A549 (cell line): Measurements from ENCODE around the gene HTRA3. TPM values are rescaled to one million over a fixed set of nuclear protein-coding genes. Genes with fewer than 3 reads are reported as not detected.
A peak's percentile ranks its signal among the peaks of the same experiment; 100 is the strongest.

Source experiments
- ATAC-seq, 2 experiments: fragments of 200-7000 bp in 1 of 2; fragments of >200 bp in 1 of 2; cut with Nextera tagmentation in 1 of 2; cut with Tn5 transposase in 1 of 2; 3 replicates each; pipeline versions ENCODE4 v1.8.0 to v1.9.1; 2018 to 2020; ENCODE audit warnings: mild to moderate bottlenecking in 1 of 2, moderate library complexity in 1 of 2
- CTCF ChIA-PET: fragments of 300-600 bp; sonication (Branson Sonifier 250); formaldehyde crosslinking; extraction: SDS; loops from one replicate; lab custom pipeline; 2021; ENCODE audit warnings: antibody characterized with exemption, inconsistent platforms; lab: Yijun Ruan, JAX
- POLR2A ChIA-PET: fragments of 350-600 bp; formaldehyde crosslinking; extraction: SDS; loops from one replicate; lab custom pipeline; 2021; ENCODE audit warnings: antibody characterized with exemption, inconsistent platforms; lab: Yijun Ruan, JAX
- DNase-seq, 2 experiments: peaks; one replicate each; pipeline versions ENCODE4 v3.0.0 to v3.0.0-alpha.2; 2011 to 2016; ENCODE audit warnings: low read depth in 1 of 2, low spot score in 1 of 2
- FAIRE-seq: peaks from 2 replicates; lab custom pipeline; 2011; peaks lifted over from hg19 to GRCh38; lab: Jason Lieb, UNC
- H3K27ac ChIP-seq, 2 experiments: fragments of >200 bp; sonication (Bioruptor Twin); formaldehyde crosslinking; 3 replicates each; pipeline ENCODE4 v1.5.1; 2016 to 2017
- H3K4me1 ChIP-seq: fragments of >200 bp; sonication (Bioruptor Twin); formaldehyde crosslinking; 3 replicates; pipeline ENCODE4 v1.6.1; 2016
- H3K4me2 ChIP-seq: fragments of >200 bp; sonication (Bioruptor Twin); formaldehyde crosslinking; 3 replicates; pipeline ENCODE4 v1.6.1; 2016
- H3K4me3 ChIP-seq: fragments of >200 bp; sonication (Bioruptor Twin); formaldehyde crosslinking; 3 replicates; pipeline ENCODE4 v1.5.1; 2016
- H3K9me3 ChIP-seq: fragments of >200 bp; sonication (Bioruptor Twin); formaldehyde crosslinking; 3 replicates; pipeline ENCODE4 v1.6.1; 2016
- CBX2 ChIP-seq: fragments of 200-600 bp; sonication (generic); IDR thresholded peaks from 2 replicates; pipeline ENCODE4 v1.6.1; 2016; ENCODE audit warnings: low read depth, mild to moderate bottlenecking, borderline replicate concordance
- CHD2 ChIP-seq: fragments of 150-350 bp; IDR thresholded peaks from 2 replicates; pipeline ENCODE4 v1.6.1; 2014; ENCODE audit warnings: low read length; ENCODE audit not compliant: partially characterized antibody
- EHMT2 ChIP-seq: fragments of 200-600 bp; sonication (generic); IDR thresholded peaks from 2 replicates; pipeline ENCODE4 v1.6.1; 2016; ENCODE audit warnings: antibody characterized with exemption, low read depth, mild to moderate bottlenecking, moderate library complexity
- EP300 ChIP-seq, 2 experiments: fragments of >200 bp; sonication (Bioruptor Twin); formaldehyde crosslinking; IDR thresholded peaks; 2 replicates in 1 of 2; 3 replicates in 1 of 2; pipeline ENCODE4 v1.6.1; 2016 to 2017
- FOSB ChIP-seq: fragments of 250-450 bp; sonication (Bioruptor Pico); IDR thresholded peaks from 2 replicates; pipeline ENCODE4 v1.5.0; 2020; ENCODE audit warnings: mild to moderate bottlenecking, moderate library complexity
- GATA3 ChIP-seq: IDR thresholded peaks from 2 replicates; pipeline ENCODE4 v1.6.1; 2012; ENCODE audit warnings: borderline replicate concordance
- HOXB5 ChIP-seq: fragments of 250-450 bp; sonication (Bioruptor Pico); IDR thresholded peaks from 2 replicates; pipeline ENCODE4 v1.5.0; 2020; ENCODE audit warnings: mild to moderate bottlenecking, moderate library complexity
- JUN ChIP-seq, 2 experiments: fragments of >200 bp; sonication (Bioruptor Twin); formaldehyde crosslinking; IDR thresholded peaks; 2 replicates in 1 of 2; 3 replicates in 1 of 2; pipeline ENCODE4 v1.6.1; 2016 to 2017
- KDM5A ChIP-seq: fragments of 200-600 bp; sonication (generic); IDR thresholded peaks from 2 replicates; pipeline ENCODE4 v1.6.1; 2016; ENCODE audit warnings: antibody characterized with exemption, mild to moderate bottlenecking
- MAFK ChIP-seq: fragments of 450-650 bp; IDR thresholded peaks from 2 replicates; pipeline ENCODE4 v1.6.1; 2014; ENCODE audit not compliant: partially characterized antibody
- MAZ ChIP-seq: fragments of 150-350 bp; IDR thresholded peaks from 2 replicates; pipeline ENCODE4 v1.6.1; 2014; ENCODE audit warnings: antibody characterized with exemption, low read depth, low read length, borderline replicate concordance
- NR3C1 ChIP-seq: fragments of >200 bp; sonication (Bioruptor Twin); formaldehyde crosslinking; IDR thresholded peaks from 3 replicates; pipeline ENCODE4 v1.6.1; 2017
- POLR2A ChIP-seq: IDR thresholded peaks from 2 replicates; pipeline ENCODE4 v1.6.1; 2012; ENCODE audit warnings: mild to moderate bottlenecking, low read length
- POLR2AphosphoS2 ChIP-seq: conservative IDR thresholded peaks from 2 replicates; pipeline ENCODE4 v1.6.1; 2012; ENCODE audit warnings: low read length, improper control_type of control experiment, inconsistent platforms
- RARB ChIP-seq: fragments of 250-450 bp; sonication (Bioruptor Pico); IDR thresholded peaks from 2 replicates; pipeline ENCODE4 v1.8.0; 2021; ENCODE audit warnings: mild to moderate bottlenecking, moderate library complexity
- TFCP2L1 ChIP-seq: fragments of 250-450 bp; sonication (Bioruptor Pico); IDR thresholded peaks from 2 replicates; pipeline ENCODE4 v1.5.0; 2021; ENCODE audit warnings: mild to moderate bottlenecking
- ZC3H11A ChIP-seq: fragments of 450-650 bp; IDR thresholded peaks from 2 replicates; pipeline ENCODE4 v1.6.1; 2014; ENCODE audit warnings: antibody characterized with exemption, mild to moderate bottlenecking
- ZFP36 ChIP-seq: fragments of 450-650 bp; IDR thresholded peaks from 2 replicates; pipeline ENCODE4 v1.6.1; 2014; ENCODE audit warnings: borderline replicate concordance; ENCODE audit not compliant: partially characterized antibody
- ZNF302 ChIP-seq: fragments of 250-450 bp; sonication (Bioruptor Pico); IDR thresholded peaks from 2 replicates; pipeline ENCODE4 v1.9.0; 2021; ENCODE audit warnings: inconsistent platforms, mild to moderate bottlenecking, moderate library complexity
- WGBS: methylation state at CpG from one replicate; pipeline ENCODE4 v1.1.6; 2017; ENCODE audit errors: missing lambda C conversion rate; 5-methylcytosine and 5-hydroxymethylcytosine counted together
- polyA plus RNA-seq, 4 experiments: library from polyadenylated mRNA; depleted of rRNA in 3 of 4; stranded (reverse); fragments of >200 nt; fragmentation: RNase III in 1 of 4; extraction: RNeasy Plus Mini Kit Qiagen cat#74134 plus additional on column Dnase treatment in 1 of 4; gene quantifications; 2 replicates in 3 of 4; 3 replicates in 1 of 4; pipeline ENCODE4 v1.2.3, GENCODE V29; 2011 to 2017
- TF ChIP-seq, protein P1 (sequence below): fragments of 450-650 bp; IDR thresholded peaks from 2 replicates; pipeline ENCODE4 v1.6.1; 2014; ENCODE audit warnings: antibody characterized with exemption
- TF ChIP-seq, protein P2 (sequence below): IDR thresholded peaks from 2 replicates; pipeline ENCODE4 v1.6.1; 2012
- TF ChIP-seq, protein P3 (sequence below): fragments of >200 bp; sonication (Bioruptor Twin); formaldehyde crosslinking; IDR thresholded peaks from 3 replicates; pipeline ENCODE4 v1.5.1; 2016
- TF ChIP-seq, protein P4 (sequence below): fragments of >200 bp; sonication (Bioruptor Twin); formaldehyde crosslinking; IDR thresholded peaks from 2 replicates; pipeline ENCODE4 v1.6.1; 2016
- TF ChIP-seq, protein P5 (sequence below): fragments of 150-350 bp; IDR thresholded peaks from 2 replicates; pipeline ENCODE4 v1.6.1; 2014; ENCODE audit warnings: low read depth, mild to moderate bottlenecking, low read length

HTRA3 gene
- polyA plus RNA-seq, 2 of the 4 experiments (the other 2 are of a cell fraction), result 4.6 to 7.4 TPM

DNA sequence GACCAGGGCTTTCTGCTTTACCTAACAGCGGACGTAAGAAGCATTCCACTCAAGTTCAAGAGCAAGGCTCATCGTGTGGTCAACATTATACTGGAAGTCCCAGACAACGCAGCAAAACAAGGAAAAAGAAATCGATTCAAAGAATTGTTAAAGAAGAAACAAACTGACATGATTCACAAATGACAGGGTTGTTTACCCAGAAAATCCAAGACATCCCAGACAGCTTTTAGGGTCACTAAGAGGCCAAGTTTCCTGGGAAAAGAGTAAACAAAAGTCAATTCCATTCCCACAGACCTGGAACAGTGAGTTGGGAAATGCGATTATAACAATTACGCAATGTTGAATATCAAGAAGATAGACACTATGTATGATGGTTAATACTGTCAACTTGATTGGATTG, 21.5 kb upstream of the HTRA3 start (continued):
- TF ChIP-seq, protein P1, sequence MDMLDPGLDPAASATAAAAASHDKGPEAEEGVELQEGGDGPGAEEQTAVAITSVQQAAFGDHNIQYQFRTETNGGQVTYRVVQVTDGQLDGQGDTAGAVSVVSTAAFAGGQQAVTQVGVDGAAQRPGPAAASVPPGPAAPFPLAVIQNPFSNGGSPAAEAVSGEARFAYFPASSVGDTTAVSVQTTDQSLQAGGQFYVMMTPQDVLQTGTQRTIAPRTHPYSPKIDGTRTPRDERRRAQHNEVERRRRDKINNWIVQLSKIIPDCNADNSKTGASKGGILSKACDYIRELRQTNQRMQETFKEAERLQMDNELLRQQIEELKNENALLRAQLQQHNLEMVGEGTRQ, result no peak
- TF ChIP-seq TFCP2L1 (CRISPR knock-in tag) (no peak), RARB (peak; percentile 76), NR3C1 (no peak), FOSB (CRISPR knock-in tag) (no peak), EP300 (IDR thresholded peaks at IDR 0.05) (peak in 1 of 2 experiments; percentile 57; a peak in 2 of 5 replicates), ZC3H11A (no peak), MAFK (no peak), POLR2A (no peak), HOXB5 (CRISPR knock-in tag) (no peak), POLR2AphosphoS2 (no peak), CBX2 (no peak), MAZ (no peak), JUN (IDR thresholded peaks at IDR 0.05) (no peak), ZFP36 (no peak)
- TF ChIP-seq, protein P2, sequence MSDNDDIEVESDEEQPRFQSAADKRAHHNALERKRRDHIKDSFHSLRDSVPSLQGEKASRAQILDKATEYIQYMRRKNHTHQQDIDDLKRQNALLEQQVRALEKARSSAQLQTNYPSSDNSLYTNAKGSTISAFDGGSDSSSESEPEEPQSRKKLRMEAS, result no peak
- TF ChIP-seq, protein P3, sequence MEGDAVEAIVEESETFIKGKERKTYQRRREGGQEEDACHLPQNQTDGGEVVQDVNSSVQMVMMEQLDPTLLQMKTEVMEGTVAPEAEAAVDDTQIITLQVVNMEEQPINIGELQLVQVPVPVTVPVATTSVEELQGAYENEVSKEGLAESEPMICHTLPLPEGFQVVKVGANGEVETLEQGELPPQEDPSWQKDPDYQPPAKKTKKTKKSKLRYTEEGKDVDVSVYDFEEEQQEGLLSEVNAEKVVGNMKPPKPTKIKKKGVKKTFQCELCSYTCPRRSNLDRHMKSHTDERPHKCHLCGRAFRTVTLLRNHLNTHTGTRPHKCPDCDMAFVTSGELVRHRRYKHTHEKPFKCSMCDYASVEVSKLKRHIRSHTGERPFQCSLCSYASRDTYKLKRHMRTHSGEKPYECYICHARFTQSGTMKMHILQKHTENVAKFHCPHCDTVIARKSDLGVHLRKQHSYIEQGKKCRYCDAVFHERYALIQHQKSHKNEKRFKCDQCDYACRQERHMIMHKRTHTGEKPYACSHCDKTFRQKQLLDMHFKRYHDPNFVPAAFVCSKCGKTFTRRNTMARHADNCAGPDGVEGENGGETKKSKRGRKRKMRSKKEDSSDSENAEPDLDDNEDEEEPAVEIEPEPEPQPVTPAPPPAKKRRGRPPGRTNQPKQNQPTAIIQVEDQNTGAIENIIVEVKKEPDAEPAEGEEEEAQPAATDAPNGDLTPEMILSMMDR, result no peak

DNA sequence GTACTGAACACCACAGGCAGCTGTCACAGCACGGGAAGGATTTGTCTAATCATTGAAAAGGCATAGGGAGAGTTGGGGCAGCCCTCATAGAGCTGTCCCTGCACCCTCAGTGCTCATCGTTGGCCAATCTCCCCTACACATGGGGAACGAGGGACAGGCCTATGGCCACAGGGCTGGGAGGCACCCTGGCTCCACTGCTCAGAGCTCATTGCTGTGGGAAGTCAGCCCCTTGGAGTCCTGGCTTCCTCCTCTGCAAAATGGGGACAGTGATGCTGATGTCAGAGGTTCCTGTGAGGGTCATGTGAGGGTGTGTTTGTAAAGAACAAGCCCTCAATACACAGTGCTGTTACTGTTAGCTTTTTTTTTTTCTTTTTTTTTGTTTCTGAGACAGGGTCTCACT, 19.3 kb upstream of the HTRA3 start:
- Histone ChIP-seq H3K4me2 (no peak overlapping the region), H3K4me1 (peaks cover 21% of the 10 kb centered on the region), H3K9me3 (no peaks in the 10 kb centered on the region), H3K27ac (peak overlapping the region; percentile 30 to 57; a peak in 2 of 6 replicates), H3K4me3 (no peak overlapping the region)
- FAIRE-seq (no peak), ATAC-seq (no peak), DNase-seq (no peak)
- 52% methylated on average over 3 of the region's 3 CpGs for WGBS
- POLR2A ChIA-PET, result no interaction called here
- CTCF ChIA-PET, result interaction anchor here (0.8 to 17.2 kb wide), 3 partner anchors 8 to 151 kb away, joined by 3 to 270 read pairs (median 15); no protein-coding TSS in a partner anchor
- TF ChIP-seq GATA3, result no peak
- TF ChIP-seq POLR2AphosphoS2, result no peak
- TF ChIP-seq, protein P4, sequence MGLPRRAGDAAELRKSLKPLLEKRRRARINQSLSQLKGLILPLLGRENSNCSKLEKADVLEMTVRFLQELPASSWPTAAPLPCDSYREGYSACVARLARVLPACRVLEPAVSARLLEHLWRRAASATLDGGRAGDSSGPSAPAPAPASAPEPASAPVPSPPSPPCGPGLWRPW, result no peak
- no peak for TF ChIP-seq KDM5A
- TF ChIP-seq, protein P1, result no peak
- no peak for TF ChIP-seq RARB
- TF ChIP-seq MAFK, result no peak

DNA sequence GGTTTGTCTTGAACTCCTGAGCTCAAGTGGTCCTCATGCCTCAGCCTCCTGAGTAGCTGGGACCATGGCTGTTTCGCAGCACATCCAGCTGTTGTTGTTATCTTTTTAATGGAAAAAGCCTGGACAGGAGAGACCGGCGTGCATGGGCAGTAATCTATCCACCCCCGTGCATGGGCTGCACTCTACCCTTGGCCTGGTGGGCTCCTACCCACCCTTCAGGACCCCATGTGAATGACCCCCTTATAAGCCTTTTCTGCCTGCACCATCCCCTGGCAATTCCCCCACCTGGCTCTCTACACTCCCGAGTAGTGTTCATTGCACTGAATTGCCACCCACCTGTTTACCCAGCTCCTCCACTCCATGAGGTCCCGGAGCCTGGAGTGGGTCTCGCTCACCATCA, 18.9 kb upstream of the HTRA3 start:
- DNase-seq, result no peak
- FAIRE-seq, result no peak
- 79% methylated on average over 5 of the region's 7 CpGs for WGBS
- POLR2A ChIA-PET, result no interaction called here
- TF ChIP-seq, protein P5, sequence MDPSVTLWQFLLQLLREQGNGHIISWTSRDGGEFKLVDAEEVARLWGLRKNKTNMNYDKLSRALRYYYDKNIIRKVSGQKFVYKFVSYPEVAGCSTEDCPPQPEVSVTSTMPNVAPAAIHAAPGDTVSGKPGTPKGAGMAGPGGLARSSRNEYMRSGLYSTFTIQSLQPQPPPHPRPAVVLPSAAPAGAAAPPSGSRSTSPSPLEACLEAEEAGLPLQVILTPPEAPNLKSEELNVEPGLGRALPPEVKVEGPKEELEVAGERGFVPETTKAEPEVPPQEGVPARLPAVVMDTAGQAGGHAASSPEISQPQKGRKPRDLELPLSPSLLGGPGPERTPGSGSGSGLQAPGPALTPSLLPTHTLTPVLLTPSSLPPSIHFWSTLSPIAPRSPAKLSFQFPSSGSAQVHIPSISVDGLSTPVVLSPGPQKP, result no peak
- no peak for TF ChIP-seq CHD2
- TF ChIP-seq EHMT2, result no peak
- no peak for TF ChIP-seq KDM5A
- TF ChIP-seq ZNF302 (CRISPR knock-in tag), result no peak
- TF ChIP-seq POLR2A, result no peak
- H3K4me1 ChIP-seq, result peaks cover 21% of the 10 kb centered on the region
- ATAC-seq, result no peak
- H3K9me3 ChIP-seq, result no peaks in the 10 kb centered on the region
- CTCF ChIA-PET, result interaction anchor here (0.8 to 17.2 kb wide), 3 partner anchors 8 to 151 kb away, joined by 3 to 270 read pairs (median 15); no protein-coding TSS in a partner anchor
- H3K4me2 ChIP-seq, result no peak overlapping the region
- H3K4me3 ChIP-seq, result no peak overlapping the region
- H3K27ac ChIP-seq, result peak overlapping the region; percentile 30 to 35; a peak in 2 of 6 replicates
